GM12891 (cell line): ENCODE results near the gene MANF.

Experiments used
- PAX5 ChIP-seq: IDR thresholded peaks from 2 replicates; pipeline ENCODE4 v1.6.1; 2011; ENCODE audit warnings: low read length, moderate library complexity, mild to moderate bottlenecking; ENCODE audit not compliant: insufficient read depth, severe bottlenecking
- POLR2A ChIP-seq: IDR thresholded peaks from 2 replicates; pipeline ENCODE4 v1.6.1; 2011; ENCODE audit warnings: low read depth, low read length, control low read depth
- POLR2AphosphoS5 ChIP-seq: IDR thresholded peaks from 2 replicates; pipeline ENCODE4 v1.6.1; 2011; ENCODE audit warnings: low read depth, low read length, control low read depth
- POU2F2 ChIP-seq: IDR thresholded peaks from 2 replicates; pipeline ENCODE4 v1.6.1; 2011; ENCODE audit warnings: low read depth, mild to moderate bottlenecking, control low read depth, low read length, moderate library complexity
- SPI1 ChIP-seq: IDR thresholded peaks from 2 replicates; pipeline ENCODE4 v1.6.1; 2011; ENCODE audit warnings: low read depth, low read length, control low read depth
- TAF1 ChIP-seq: IDR thresholded peaks from 2 replicates; pipeline ENCODE4 v1.6.1; 2011; ENCODE audit warnings: low read depth, low read length, control low read depth

DNA sequence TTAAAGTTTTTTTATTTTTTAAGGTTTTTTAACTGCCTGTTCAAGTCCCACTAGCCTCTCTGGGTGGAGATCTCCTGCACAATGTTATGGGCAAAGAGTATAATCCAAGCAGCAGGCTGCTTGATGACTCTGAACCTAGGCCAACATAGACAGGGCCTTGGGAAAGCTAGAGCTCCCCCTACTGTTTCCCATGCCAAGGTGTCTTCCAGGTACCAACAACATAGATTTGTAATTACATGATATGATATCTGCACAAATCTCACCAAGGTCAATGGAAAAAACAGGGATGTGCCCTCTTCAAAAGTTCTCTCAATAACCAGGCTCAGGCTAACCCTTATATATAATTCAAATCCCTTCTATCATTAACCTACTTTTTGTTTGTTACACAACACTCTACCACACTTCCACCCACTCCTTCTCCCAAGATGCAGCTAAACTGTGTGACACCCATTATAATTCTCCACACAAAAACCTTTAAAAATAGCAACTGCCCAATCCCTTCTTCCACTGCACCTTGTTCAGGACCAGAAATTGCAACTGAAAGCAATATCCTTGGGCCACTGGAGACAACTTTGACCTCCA is 49.7 kb downstream of the MANF start:
- TF ChIP-seq TAF1: no peak
- TF ChIP-seq POU2F2: no peak
- no peak for TF ChIP-seq POLR2AphosphoS5
- TF ChIP-seq POLR2A: no peak
- no peak for TF ChIP-seq SPI1
- no peak for TF ChIP-seq PAX5
